ENCODE measurements around the gene SLC22A13.
"Not testable (repeated sequence)": the region's sequence is repeated elsewhere in the genome, so short reads cannot be mapped to it uniquely, and the experiment has no call there.

Gene SLC22A13

DNA sequence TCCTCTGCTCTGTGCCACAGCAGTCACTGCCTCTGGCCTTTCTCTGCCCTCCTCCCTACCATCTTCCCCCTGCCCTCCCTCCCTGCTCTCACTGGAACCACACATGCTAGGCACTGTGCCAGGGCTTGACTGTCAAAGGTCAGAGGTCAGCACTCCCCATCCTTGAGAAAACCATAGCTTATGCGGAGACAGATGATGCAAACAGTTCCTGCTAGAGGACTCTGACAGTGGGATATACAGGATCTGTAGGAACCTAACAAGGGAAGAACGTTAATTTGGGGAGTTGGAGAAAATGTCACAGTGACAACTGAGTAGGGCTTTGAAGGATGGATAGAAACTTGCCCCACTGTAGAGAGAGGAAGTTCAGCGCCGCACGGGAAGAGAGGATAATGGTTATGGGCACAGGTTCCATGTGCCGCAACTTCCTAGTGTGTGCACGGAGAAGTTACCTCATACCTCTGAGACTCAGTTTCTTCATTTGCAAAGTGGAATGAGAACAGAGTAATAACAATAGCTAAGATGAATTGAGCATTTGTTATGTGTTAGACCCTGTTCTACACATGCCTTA is 51.7 kb downstream of the SLC22A13 start:
- no peak overlapping the region for H3K4me3 ChIP-seq (ENCODE audit: low read depth, low read length)
- TF ChIP-seq, protein P1, sequence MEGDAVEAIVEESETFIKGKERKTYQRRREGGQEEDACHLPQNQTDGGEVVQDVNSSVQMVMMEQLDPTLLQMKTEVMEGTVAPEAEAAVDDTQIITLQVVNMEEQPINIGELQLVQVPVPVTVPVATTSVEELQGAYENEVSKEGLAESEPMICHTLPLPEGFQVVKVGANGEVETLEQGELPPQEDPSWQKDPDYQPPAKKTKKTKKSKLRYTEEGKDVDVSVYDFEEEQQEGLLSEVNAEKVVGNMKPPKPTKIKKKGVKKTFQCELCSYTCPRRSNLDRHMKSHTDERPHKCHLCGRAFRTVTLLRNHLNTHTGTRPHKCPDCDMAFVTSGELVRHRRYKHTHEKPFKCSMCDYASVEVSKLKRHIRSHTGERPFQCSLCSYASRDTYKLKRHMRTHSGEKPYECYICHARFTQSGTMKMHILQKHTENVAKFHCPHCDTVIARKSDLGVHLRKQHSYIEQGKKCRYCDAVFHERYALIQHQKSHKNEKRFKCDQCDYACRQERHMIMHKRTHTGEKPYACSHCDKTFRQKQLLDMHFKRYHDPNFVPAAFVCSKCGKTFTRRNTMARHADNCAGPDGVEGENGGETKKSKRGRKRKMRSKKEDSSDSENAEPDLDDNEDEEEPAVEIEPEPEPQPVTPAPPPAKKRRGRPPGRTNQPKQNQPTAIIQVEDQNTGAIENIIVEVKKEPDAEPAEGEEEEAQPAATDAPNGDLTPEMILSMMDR (conservative IDR thresholded peaks at IDR 0.05; ENCODE audit: low read depth, low read length): no peak
- DNase-seq (ENCODE audit: low read depth): peak; percentile 48

DNA sequence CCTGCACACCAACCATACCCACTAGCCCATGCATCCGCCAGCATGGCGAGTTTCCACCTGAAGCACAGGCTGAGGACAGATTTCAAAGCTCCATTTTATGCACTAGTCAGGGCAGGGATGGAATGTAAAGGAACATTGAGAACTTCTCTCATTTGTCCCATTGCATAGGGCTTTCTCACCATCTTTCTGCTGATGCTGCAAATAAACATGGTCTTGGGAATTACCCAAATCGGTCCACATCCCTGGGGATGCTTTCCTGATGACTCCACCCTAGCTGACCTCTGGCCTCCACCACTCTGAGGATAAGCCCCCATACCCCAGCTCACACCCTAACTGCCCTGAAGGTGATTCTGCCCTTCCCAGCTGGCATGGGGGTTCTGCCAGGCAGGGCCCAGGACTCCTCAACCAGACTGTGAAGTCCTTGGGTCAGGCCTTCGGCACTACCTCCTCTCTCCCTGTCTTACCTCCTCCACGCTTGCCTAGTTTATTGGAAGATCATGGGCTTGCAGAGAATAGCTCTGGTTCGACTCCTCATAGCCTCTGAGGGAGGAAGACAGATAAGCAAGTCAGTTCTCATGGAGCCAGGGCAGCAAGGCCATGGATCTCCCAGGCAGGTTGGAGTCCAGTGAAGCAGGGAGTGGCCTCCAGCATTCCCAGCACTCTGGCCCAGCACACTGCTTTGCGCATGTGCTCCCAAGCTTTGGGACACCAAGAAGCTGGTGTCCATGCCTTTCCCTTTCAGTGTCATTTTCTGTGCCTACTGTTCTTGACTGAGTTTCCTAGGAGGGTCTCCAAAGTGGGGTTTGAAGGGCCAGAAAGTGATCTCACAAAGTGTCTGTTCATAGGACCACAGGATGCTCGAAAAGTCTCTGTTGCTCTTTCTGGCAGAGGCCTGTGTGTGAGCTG is 53.4 kb downstream of the SLC22A13 start:
- H3K4me3 ChIP-seq (ENCODE audit: low read depth, low read length): no peak overlapping the region
- DNase-seq (ENCODE audit: low read depth): no peak
- TF ChIP-seq, protein P1 (conservative IDR thresholded peaks at IDR 0.05; ENCODE audit: low read depth, low read length): no peak

DNA sequence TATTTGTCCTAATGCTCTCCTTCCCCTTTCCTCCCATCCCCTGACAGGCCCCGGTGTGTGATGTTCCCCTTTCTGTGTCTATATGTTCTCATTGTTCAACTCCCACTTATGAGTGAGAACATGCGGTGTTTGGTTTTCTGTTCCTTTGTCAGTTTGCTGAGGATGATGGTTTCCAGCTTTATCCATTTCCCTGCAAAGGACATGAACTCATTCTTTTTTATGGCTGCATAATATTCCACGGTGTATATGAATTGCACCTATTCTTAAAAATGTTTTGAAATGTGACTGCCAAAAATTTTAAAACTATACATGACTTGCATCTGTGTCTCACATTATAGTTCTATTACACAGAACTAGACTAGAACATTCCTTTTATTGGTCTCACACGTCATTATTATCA is 55.0 kb downstream of the SLC22A13 start:
- not testable (repeated sequence) for DNase-seq (ENCODE audit: low read depth); H3K4me3 ChIP-seq (ENCODE audit: low read depth, low read length)

DNA sequence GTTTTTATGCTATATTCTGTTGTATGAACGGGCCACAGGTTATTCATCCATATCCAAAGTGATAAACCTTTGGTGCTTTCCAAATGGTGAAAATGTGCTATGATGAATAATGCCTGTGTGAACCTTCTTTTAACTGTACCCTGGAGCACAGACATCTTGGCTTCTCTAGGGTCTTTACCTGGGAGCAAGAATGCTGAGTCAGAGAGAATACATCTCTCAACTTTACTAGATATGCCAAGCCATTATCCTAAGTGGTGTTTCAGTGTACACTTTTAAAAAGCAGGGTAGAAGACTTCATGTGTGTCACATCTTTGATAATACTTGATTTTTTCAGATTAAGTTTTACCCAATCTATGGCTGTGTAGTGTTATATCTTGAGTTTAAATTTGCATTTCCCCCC is 57.4 kb downstream of the SLC22A13 start:
- DNase-seq (ENCODE audit: low read depth): no peak
- TF ChIP-seq, protein P1 (conservative IDR thresholded peaks at IDR 0.05; ENCODE audit: low read depth, low read length): no peak

DNA sequence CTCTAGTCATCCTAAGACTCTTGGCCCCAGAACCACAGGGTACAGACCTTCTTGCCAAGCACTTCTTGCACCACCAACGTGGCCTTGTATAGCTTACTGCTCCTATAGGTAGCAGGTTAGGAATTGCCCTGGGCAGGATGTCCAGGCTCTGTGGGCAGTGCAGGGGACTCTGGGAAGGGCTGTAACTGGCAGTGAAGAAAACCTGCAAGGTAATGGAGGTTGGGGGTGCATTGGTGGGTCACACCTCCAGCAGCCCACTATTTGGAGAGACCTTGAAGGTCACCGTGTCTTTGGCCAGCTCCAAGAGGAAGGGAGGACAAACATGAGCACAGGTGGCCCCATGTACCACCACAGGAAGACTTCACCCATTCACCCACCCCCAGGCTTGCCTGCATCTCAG is 59.6 kb downstream of the SLC22A13 start:
- DNase-seq (ENCODE audit: low read depth): no peak
- TF ChIP-seq, protein P1 (conservative IDR thresholded peaks at IDR 0.05; ENCODE audit: low read depth, low read length): no peak

More for the DNA sequence above, 57.4 kb downstream of the SLC22A13 start:
- H3K4me3 ChIP-seq (ENCODE audit: low read depth, low read length): no peak overlapping the region

DNA sequence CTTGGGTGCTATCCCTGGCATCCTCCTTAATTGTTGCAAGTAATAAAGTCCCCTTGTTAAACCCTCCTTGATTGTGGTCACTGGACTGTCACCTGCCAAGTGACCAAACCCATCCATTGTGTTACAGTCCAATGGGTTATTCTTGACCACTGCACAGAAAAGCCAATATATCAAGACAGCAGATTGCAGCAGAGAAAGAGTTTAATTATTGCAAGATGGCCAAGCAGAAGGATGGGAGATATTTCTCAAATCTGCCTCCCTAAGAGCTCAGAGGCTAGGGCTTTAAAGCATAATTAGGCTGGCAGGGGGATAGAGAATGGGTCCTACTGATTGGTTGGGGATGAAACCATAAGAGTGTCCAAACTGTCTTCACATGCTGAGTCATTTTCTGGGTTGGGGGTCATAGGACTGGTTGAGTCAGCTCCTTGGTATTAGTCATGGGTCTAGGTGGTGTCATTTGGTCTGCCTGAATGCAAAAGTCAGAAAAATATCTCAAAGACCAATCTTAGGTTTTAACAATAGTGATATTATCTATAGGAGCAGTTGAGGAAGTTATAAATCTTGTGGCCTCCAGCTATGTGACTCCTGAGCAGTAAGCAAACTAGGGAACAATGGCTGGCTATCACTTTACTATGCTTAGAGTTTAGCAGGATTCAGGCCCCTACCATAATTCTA is 61.9 kb downstream of the SLC22A13 start:
- no peak overlapping the region for H3K4me3 ChIP-seq (ENCODE audit: low read depth, low read length)
- DNase-seq (ENCODE audit: low read depth): peak; percentile 82

More for the DNA sequence above, 59.6 kb downstream of the SLC22A13 start:
- no peak overlapping the region for H3K4me3 ChIP-seq (ENCODE audit: low read depth, low read length)

More for the DNA sequence above, 61.9 kb downstream of the SLC22A13 start:
- TF ChIP-seq, protein P1 (conservative IDR thresholded peaks at IDR 0.05; ENCODE audit: low read depth, low read length): no peak
